Effector CD8-positive, alpha-beta T cell (primary cell): ENCODE results near the gene C3.
A peak's percentile ranks its signal among the peaks of the same experiment; 100 is the strongest.
"Not testable (repeated sequence)": the region's sequence is repeated elsewhere in the genome, so short reads cannot be mapped to it uniquely, and the experiment has no call there.

Experiments
- DNase-seq: peaks from one replicate; lab custom pipeline; 2025; lab: John Stamatoyannopoulos, UW
- total RNA-seq, 4 experiments: gene quantifications; one replicate each; lab custom pipeline; 2026; lab: John Stamatoyannopoulos, UW

The C3 gene
- 0.24 to 1.6 (median 0.83) reads per million in 4 experiments for total RNA-seq

DNA sequence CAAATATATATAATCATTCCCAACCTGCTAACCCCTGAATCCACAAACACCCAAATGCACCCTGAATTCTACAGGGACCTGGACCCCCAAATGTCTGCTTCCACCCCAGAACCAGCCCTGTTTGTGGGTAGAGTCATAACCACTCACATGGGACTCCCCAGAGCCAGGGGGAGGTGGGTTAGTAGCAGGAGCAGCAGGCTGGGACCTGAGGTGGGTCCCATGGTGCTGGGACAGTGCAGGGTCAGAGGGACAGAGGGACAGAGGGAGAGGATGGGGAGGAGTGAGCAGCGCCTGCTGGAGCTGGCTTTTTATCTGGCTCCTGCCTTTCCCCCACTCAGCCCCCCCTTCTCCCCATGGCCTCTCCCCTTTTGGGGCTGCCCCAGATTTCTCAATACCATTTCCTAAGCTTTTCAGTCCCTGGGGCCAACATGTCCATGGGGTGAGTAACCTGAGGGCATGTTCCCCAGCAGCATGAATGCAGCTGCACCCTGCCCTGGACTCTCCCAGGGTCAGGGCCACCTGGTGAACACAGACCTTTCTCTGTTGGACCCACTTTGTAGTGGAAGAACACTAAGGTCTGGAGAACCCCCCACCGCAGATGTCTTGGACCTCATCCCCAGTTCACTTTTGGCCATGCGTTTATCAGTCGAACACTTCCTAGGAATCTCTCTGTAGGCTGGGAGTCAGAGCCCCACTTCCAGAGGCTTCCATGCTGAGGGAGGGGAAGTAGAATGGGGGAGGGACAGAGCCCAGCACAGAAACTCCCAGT is at the start of gene C3:
Gene C3 (minus strand): TSS at position 282 of the 769 bp plus-strand sequence. CDS start 61 bp downstream, at position 221.
- DNase-seq: no peak

DNA sequence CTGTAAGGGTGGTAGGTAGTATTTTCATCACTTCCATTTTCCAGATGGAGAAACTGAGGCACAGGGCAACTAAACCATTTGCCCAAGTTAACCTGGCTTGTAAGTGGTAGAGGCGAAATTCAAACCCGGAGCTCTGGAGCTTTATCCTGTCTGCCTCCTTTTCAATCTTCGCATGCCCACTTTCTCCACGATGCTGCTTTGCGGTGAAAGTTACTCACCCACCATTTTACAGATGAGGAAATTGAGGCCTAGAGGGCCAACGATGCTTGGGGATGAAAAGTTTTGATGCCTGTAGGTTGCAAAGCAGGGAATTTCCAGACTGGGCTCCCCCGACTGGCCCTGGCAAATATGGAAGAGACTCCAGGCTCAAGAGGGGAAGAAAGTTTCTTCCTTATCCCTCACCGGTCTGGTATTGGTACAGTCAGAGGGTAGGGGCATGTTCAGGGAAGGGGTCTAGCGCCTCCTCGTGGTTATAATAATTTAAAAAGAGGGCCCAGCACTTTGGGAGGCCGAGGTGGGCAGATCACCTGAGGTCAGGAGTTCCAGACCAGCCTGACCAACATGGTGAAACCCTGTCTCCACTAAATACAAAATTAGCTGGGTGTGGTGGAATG is 48.7 kb upstream of the C3 start:
- DNase-seq: no peak

- DNase-seq: peak; percentile 24
These were observed 47.9 kb upstream of the C3 start for GRCh38 chr19:6768236-6768785.

- DNase-seq: peak; percentile 93
These were observed 47.1 kb upstream of the C3 start, which contains the start of gene SH2D3A for GRCh38 chr19:6767357-6768235. TSS of gene SH2D3A (minus strand) at chr19:6767435. CDS start at chr19:6763748, 3,687 bp downstream.

DNA sequence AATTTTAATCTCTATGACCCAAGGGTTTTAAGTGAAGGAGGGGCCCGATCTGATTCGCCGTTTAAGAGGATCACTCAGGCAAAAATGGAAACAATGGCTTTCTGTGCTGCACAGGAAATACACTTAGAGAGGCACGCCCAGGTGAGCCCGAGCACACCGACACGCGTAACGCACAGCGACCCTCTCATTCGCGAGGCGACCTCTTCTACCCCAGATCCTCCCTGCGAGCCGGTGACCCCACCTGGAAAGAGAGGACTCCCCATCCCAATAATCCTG is 46.6 kb upstream of the C3 start:
- peak; percentile 61 for DNase-seq

- DNase-seq: no peak
These were observed 46.1 kb upstream of the C3 start for GRCh38 chr19:6766357-6767080.

GRCh38 chr19:6765738-6766356 is 45.4 kb upstream of the C3 start:
- no peak for DNase-seq

DNA sequence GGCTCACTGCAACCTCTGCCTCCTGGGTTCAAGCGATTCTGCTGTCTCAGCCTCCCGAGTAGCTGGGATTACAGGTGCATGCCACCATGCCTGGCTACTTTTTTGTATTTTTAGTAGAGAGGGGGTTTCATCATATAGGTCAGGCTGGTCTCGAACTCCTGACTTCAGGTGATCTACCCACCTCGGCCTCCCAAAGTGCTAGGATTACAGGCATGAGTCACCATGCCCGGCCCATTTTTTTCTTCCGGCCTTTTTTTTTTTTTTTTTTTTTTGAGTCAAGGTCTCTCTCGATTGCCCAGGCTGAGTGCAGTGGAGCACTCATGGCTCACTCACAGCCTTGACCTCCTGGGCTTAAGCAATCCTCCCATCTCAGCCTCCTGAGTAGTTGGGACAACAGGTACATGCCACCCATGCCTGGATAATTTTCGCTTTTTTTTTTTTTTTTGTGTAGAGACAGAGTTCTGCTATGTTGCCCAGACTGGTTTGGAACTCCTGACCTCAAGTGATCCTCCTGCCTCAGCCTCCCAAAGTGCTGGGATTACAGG is 41.9 kb upstream of the C3 start:
- not testable (repeated sequence) for DNase-seq

GRCh38 chr19:6761053-6761676 is 40.7 kb upstream of the C3 start:
- DNase-seq: no peak

DNA sequence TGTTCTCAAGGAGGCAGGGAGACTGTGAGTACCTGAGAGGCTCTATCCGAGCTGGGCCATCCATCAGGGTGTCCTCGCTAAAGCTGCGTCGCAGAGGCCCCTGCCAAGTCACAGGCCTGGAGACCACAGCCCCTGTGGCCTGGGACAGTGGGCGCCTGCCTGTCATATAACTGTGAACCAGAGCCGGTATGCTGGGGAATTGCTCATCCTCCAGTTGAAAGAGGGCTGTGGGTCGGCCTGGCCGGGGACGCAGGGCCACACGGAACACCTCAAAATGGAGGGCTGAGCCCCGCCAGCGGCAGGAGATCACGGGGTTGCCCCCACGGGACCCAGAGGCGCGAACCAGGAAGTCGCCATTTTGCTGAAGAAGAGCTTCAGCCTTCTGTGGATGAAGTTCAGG is 40.2 kb upstream of the C3 start:
- no peak for DNase-seq

DNA sequence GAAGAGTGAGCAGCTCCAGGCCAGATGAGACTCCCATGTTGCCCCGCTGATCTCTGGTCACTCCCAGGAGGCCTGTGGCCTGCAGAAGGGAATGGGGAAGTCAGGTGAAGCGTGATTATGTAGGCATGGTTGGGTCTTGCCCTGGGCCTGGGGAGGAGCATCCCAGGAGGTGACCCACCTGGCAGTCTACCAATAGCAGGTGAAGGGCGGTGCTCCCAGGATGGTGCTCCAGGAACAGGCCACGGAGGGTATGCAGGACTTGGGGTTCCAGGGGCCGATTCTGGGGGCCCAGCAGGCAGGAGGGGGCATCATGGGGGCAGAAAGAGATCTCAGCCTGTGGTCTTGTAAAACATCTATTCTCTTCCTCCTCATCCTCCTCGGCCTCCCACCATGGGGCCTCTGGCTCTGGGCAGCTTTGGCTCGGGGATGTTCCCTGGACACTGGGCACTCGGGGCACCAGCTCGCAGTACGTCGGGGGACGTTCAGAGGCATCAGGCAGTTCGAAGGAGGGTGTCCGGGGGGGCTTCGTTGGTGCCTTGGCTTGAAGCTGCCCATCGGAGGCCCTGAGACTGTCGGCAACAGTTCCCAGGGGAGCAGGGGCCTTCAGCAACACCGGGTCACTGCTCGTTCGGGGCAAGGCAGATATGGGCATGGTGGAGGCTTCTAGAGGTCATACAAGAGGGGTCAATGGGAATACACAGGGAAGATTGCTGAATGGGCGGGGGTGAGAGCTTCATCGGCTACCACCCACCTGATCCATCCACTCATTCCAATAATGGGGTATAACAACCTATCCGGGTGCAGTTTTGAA is 34.4 kb upstream of the C3 start:
- DNase-seq: no peak

- DNase-seq: no peak
These were observed 33.7 kb upstream of the C3 start for GRCh38 chr19:6754136-6754535.

GRCh38 chr19:6753178-6754031 is 33.0 kb upstream of the C3 start:
- peak; percentile 74 for DNase-seq

GRCh38 chr19:6752256-6753177 is 32.1 kb upstream of the C3 start:
- DNase-seq: no peak

DNA sequence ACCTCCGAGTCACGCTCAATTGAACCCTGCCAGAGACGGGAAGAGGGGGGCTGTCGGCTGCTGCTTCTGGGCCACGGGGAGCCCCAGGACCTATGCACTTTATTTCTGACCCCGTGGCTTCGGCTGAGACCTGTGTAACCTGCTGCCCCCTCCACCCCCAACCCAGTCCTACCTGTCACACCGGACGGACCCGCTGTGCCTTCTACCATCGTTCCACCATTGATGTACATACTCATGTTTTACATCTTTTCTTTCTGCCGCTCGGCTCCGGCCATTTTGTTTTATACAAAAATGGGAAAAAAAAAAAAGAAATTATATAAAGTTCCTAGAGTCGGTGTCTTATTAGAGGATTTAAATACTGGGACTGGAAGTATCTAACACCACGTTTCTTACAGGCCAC is 30.7 kb upstream of the C3 start:
- DNase-seq: no peak

- DNase-seq: no peak
These were observed 29.6 kb upstream of the C3 start for GRCh38 chr19:6750062-6750461.

DNA sequence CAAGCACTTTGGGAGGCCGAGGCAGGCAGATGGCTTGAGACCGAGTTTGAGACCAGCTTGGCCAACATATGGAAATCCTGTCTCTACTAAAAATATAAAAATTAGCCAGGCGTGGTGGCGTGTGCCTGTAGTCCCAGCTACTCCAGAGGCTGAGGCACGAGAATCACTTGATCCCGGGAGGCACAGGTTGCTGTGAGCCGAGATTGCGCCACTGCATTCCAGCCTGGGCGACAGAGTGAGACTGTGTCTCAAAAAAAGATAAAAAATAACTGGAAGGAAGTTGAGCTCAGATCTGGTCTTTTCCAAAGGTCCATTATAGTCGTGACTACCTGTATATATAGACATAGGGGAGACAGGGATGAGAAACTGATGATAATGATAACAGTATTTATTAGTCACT is 28.1 kb upstream of the C3 start:
- DNase-seq: not testable (repeated sequence)
